Activated T-helper 1 cell treated with anti-CD3 and anti-CD28 coated beads, Interleukin-12 subunit alpha, Interleukin-12 subunit beta, Interleukin-2, Interleukin-4 antibody, amounts not matched to agents 30 ng/mL and 10 ng/mL and 1 ng/mL, durations not matched to agents 14 hours and 24 hours and 36 hours (primary cell): Measurements from ENCODE around the gene MIX23. TPM values are rescaled to one million over a fixed set of nuclear protein-coding genes. Genes with fewer than 3 reads are reported as not detected.

ENCODE experiments used
- DNase-seq: peaks from one replicate; pipeline ENCODE4 v3.0.0; 2021; ENCODE audit warnings: low spot score
- H3K27ac Mint-ChIP-seq: one replicate; pipeline ENCODE4 v1.8.0; 2021; ENCODE audit warnings: mild to moderate bottlenecking, mixed read lengths
- H3K27me3 Mint-ChIP-seq: one replicate; pipeline ENCODE4 v1.8.0; 2022; ENCODE audit warnings: mild to moderate bottlenecking, moderate library complexity, mixed read lengths; ENCODE audit not compliant: insufficient read depth
- H3K36me3 Mint-ChIP-seq: one replicate; pipeline ENCODE4 v1.8.0; 2021; ENCODE audit warnings: low read depth, mixed read lengths
- H3K4me1 Mint-ChIP-seq: one replicate; pipeline ENCODE4 v1.8.0; 2021; ENCODE audit warnings: low read depth, mixed read lengths
- H3K4me3 Mint-ChIP-seq: one replicate; pipeline ENCODE4 v1.8.0; 2021; ENCODE audit warnings: mild to moderate bottlenecking, moderate library complexity, mixed read lengths
- H3K9me3 Mint-ChIP-seq: one replicate; pipeline ENCODE4 v1.8.0; 2021; ENCODE audit warnings: mixed read lengths
- intact Hi-C: fragments of 100-400 bp; cut with micrococcal nuclease; formaldehyde crosslinking; loops from one replicate; pipeline ENCODE4 v1.15.1; 2024
- total RNA-seq: library from RNA; stranded (reverse); gene quantifications from 2 replicates; pipeline ENCODE4 v1.2.3, GENCODE V29; 2022

MIX23 gene
- 106 and 111 TPM in 2 replicates for total RNA-seq

GRCh38 chr3:122382888-122383666 is at the start of gene MIX23:
Gene MIX23 (minus strand): TSS chr3:122383231. CDS start chr3:122383224, 7 bp downstream.
- H3K36me3 Mint-ChIP-seq = peaks cover 22% of the 10 kb centered on the region
- DNase-seq = peak; percentile 79
- H3K27ac Mint-ChIP-seq = peak within 1 kb of the TSS; percentile 90
- H3K9me3 Mint-ChIP-seq = no peaks in the 10 kb centered on the region
- no peaks in the 10 kb centered on the region for H3K27me3 Mint-ChIP-seq
- intact Hi-C loops = loop anchor here (2.0 to 10.0 kb wide), 4 partner anchors 412 to 1638 kb away; partner anchors contain the start of genes EAF2, GTF2E1, IQCB1 and RABL3
- H3K4me3 Mint-ChIP-seq = peak within 1 kb of the TSS; percentile 96
- H3K4me1 Mint-ChIP-seq = peaks cover 83% of the 10 kb centered on the region

- Mint-ChIP-seq H3K27ac (no peak overlapping the region), H3K4me3 (no peak overlapping the region), H3K9me3 (peaks cover 6% of the 10 kb centered on the region), H3K36me3 (peaks cover 61% of the 10 kb centered on the region), H3K27me3 (no peaks in the 10 kb centered on the region), H3K4me1 (peaks cover 18% of the 10 kb centered on the region)
- intact Hi-C loops = no loop called here
- DNase-seq = no peak
Measured at GRCh38 chr3:122430371-122430770, 47.3 kb upstream of the MIX23 start.

GRCh38 chr3:122427857-122428471 is 44.9 kb upstream of the MIX23 start:
- Mint-ChIP-seq H3K4me1 (peaks cover 18% of the 10 kb centered on the region), H3K27ac (peak overlapping the region; percentile 61), H3K9me3 (peaks cover 6% of the 10 kb centered on the region), H3K27me3 (no peaks in the 10 kb centered on the region), H3K4me3 (no peak overlapping the region), H3K36me3 (peaks cover 56% of the 10 kb centered on the region)
- no peak for DNase-seq
- intact Hi-C loops = loop anchor here (1.0 kb wide), 2 partner anchors 55 to 63 kb away; no protein-coding TSS in a partner anchor

- H3K36me3 Mint-ChIP-seq = peaks cover 27% of the 10 kb centered on the region
- peaks cover 2% of the 10 kb centered on the region for H3K4me1 Mint-ChIP-seq
- no peak overlapping the region for H3K4me3 Mint-ChIP-seq
- no peaks in the 10 kb centered on the region for H3K27me3 Mint-ChIP-seq
- no peak for DNase-seq
- intact Hi-C loops = no loop called here
- no peaks in the 10 kb centered on the region for H3K9me3 Mint-ChIP-seq
- H3K27ac Mint-ChIP-seq = no peak overlapping the region
Measured at GRCh38 chr3:122421836-122422235, 38.8 kb upstream of the MIX23 start.

GRCh38 chr3:122421101-122421500 is 38.1 kb upstream of the MIX23 start:
- no peak for DNase-seq
- H3K9me3 Mint-ChIP-seq = no peaks in the 10 kb centered on the region
- peaks cover 23% of the 10 kb centered on the region for H3K36me3 Mint-ChIP-seq
- intact Hi-C loops = no loop called here
- no peak overlapping the region for H3K27ac Mint-ChIP-seq
- peaks cover 10% of the 10 kb centered on the region for H3K4me1 Mint-ChIP-seq
- no peak overlapping the region for H3K4me3 Mint-ChIP-seq
- no peaks in the 10 kb centered on the region for H3K27me3 Mint-ChIP-seq

- H3K36me3 Mint-ChIP-seq = peaks cover 26% of the 10 kb centered on the region
- intact Hi-C loops = loop anchor here (1.0 to 10.0 kb wide), 12 partner anchors 33 to 871 kb away; partner anchors contain the start of genes DTX3L, EAF2, FAM162A and GOLGB1
- H3K4me1 Mint-ChIP-seq = peaks cover 45% of the 10 kb centered on the region
Measured at GRCh38 chr3:122416966-122417365, 33.9 kb upstream of the MIX23 start.

GRCh38 chr3:122415762-122416654 is 33.0 kb upstream of the MIX23 start, which contains the start of gene WDR5B:
Gene WDR5B (minus strand): TSS chr3:122416062. CDS start chr3:122415528, 534 bp downstream.
- intact Hi-C loops = loop anchor here (1.0 to 10.0 kb wide), 13 partner anchors 21 to 870 kb away; partner anchors contain the start of genes DTX3L, EAF2, FAM162A and GOLGB1
- H3K36me3 Mint-ChIP-seq = peaks cover 24% of the 10 kb centered on the region
- no peaks in the 10 kb centered on the region for H3K27me3 Mint-ChIP-seq
- H3K27ac Mint-ChIP-seq = peak within 1 kb of the TSS; percentile 99
- peak within 1 kb of the TSS; percentile 98 for H3K4me3 Mint-ChIP-seq
- H3K9me3 Mint-ChIP-seq = no peaks in the 10 kb centered on the region
- peak; percentile 96 for DNase-seq
- H3K4me1 Mint-ChIP-seq = peaks cover 48% of the 10 kb centered on the region

More at GRCh38 chr3:122416966-122417365, 33.9 kb upstream of the MIX23 start:
- Mint-ChIP-seq H3K27me3 (no peaks in the 10 kb centered on the region), H3K27ac (peak overlapping the region; percentile 99), H3K4me3 (peak overlapping the region; percentile 98), H3K9me3 (no peaks in the 10 kb centered on the region)
- no peak for DNase-seq

GRCh38 chr3:122415104-122415744 is 32.2 kb upstream of the MIX23 start:
- H3K9me3 Mint-ChIP-seq = no peaks in the 10 kb centered on the region
- peaks cover 28% of the 10 kb centered on the region for H3K36me3 Mint-ChIP-seq
- peak overlapping the region; percentile 98 for H3K4me3 Mint-ChIP-seq
- no peaks in the 10 kb centered on the region for H3K27me3 Mint-ChIP-seq
- intact Hi-C loops = loop anchor here (1.0 to 10.0 kb wide), 3 partner anchors 20 to 787 kb away; partner anchors contain the start of genes HSPBAP1, SEC22A and SLC49A4
- peak; percentile 52 for DNase-seq
- H3K4me1 Mint-ChIP-seq = peaks cover 48% of the 10 kb centered on the region
- peak overlapping the region; percentile 99 for H3K27ac Mint-ChIP-seq

- Mint-ChIP-seq H3K4me1 (peaks cover 48% of the 10 kb centered on the region), H3K4me3 (peak overlapping the region; percentile 98), H3K27me3 (no peaks in the 10 kb centered on the region), H3K27ac (peak overlapping the region; percentile 99), H3K36me3 (peaks cover 28% of the 10 kb centered on the region), H3K9me3 (no peaks in the 10 kb centered on the region)
- DNase-seq = no peak
- intact Hi-C loops = loop anchor here (10.0 kb wide), 1 partner anchor 380 kb away; the partner anchor contains the start of genes HSPBAP1 and SLC49A4
Measured at GRCh38 chr3:122414391-122414790, 31.4 kb upstream of the MIX23 start.

GRCh38 chr3:122410639-122411038 is 27.6 kb upstream of the MIX23 start:
- no peaks in the 10 kb centered on the region for H3K9me3 Mint-ChIP-seq
- H3K36me3 Mint-ChIP-seq = peaks cover 51% of the 10 kb centered on the region
- intact Hi-C loops = loop anchor here (10.0 kb wide), 1 partner anchor 384 kb away; the partner anchor contains the start of genes HSPBAP1 and SLC49A4
- no peak for DNase-seq
- H3K4me3 Mint-ChIP-seq = no peak overlapping the region
- no peak overlapping the region for H3K27ac Mint-ChIP-seq
- no peaks in the 10 kb centered on the region for H3K27me3 Mint-ChIP-seq
- peaks cover 36% of the 10 kb centered on the region for H3K4me1 Mint-ChIP-seq

- Mint-ChIP-seq H3K27ac (no peak overlapping the region), H3K27me3 (no peaks in the 10 kb centered on the region), H3K36me3 (peaks cover 48% of the 10 kb centered on the region), H3K4me1 (peaks cover 31% of the 10 kb centered on the region), H3K4me3 (no peak overlapping the region), H3K9me3 (no peaks in the 10 kb centered on the region)
- intact Hi-C loops = loop anchor here (10.0 kb wide), 1 partner anchor 385 kb away; the partner anchor contains the start of genes HSPBAP1 and SLC49A4
- DNase-seq = no peak
Measured at GRCh38 chr3:122410111-122410510, 27.1 kb upstream of the MIX23 start.
